ENCODE results near the gene NRAP.

NRAP gene

GRCh38 chr10:113663908-113664307 is at the start of gene NRAP:
Gene NRAP, minus strand, starts transcription at chr10:113664041. Its CDS starts 159 bp downstream, at chr10:113663882.
- DNase-seq (ENCODE audit: low read depth in 2 of 3, low spot score in 2 of 3), result no peak

- no peak for DNase-seq (ENCODE audit: low read depth in 2 of 3, low spot score in 2 of 3)
Measured at GRCh38 chr10:113713640-113713982, 49.8 kb upstream of the NRAP start.

- no peak for DNase-seq (ENCODE audit: low read depth in 2 of 3, low spot score in 2 of 3)
Measured at GRCh38 chr10:113712755-113713639, 49.2 kb upstream of the NRAP start.

GRCh38 chr10:113712024-113712423 is 48.2 kb upstream of the NRAP start:
- DNase-seq (ENCODE audit: low read depth in 2 of 3, low spot score in 2 of 3), result no peak

- no peak for DNase-seq (ENCODE audit: low read depth in 2 of 3, low spot score in 2 of 3)
Measured at GRCh38 chr10:113711142-113711541, 47.3 kb upstream of the NRAP start.

GRCh38 chr10:113709221-113709838 is 45.5 kb upstream of the NRAP start:
- DNase-seq (ENCODE audit: low read depth in 2 of 3, low spot score in 2 of 3), result no peak

- no peak for DNase-seq (ENCODE audit: low read depth in 2 of 3, low spot score in 2 of 3)
Measured at GRCh38 chr10:113708640-113709039, 44.8 kb upstream of the NRAP start.

GRCh38 chr10:113706623-113707022 is 42.8 kb upstream of the NRAP start:
- DNase-seq (ENCODE audit: low read depth in 2 of 3, low spot score in 2 of 3), result no peak

- no peak for DNase-seq (ENCODE audit: low read depth in 2 of 3, low spot score in 2 of 3)
Measured at GRCh38 chr10:113705344-113705652, 41.5 kb upstream of the NRAP start.

GRCh38 chr10:113704637-113705343 is 40.9 kb upstream of the NRAP start:
- DNase-seq (ENCODE audit: low read depth in 2 of 3, low spot score in 2 of 3), result no peak

GRCh38 chr10:113697595-113697994 is 33.8 kb upstream of the NRAP start:
- DNase-seq (ENCODE audit: low read depth in 2 of 3, low spot score in 2 of 3), result no peak

- DNase-seq (ENCODE audit: low read depth in 2 of 3, low spot score in 2 of 3), result no peak
Measured at GRCh38 chr10:113695691-113696090, 31.9 kb upstream of the NRAP start.

- DNase-seq (ENCODE audit: low read depth in 2 of 3, low spot score in 2 of 3), result no peak
Measured at GRCh38 chr10:113693348-113693747, 29.5 kb upstream of the NRAP start.

GRCh38 chr10:113692271-113692670 is 28.4 kb upstream of the NRAP start:
- no peak for DNase-seq (ENCODE audit: low read depth in 2 of 3, low spot score in 2 of 3)

GRCh38 chr10:113691381-113691780 is 27.5 kb upstream of the NRAP start:
- no peak for DNase-seq (ENCODE audit: low read depth in 2 of 3, low spot score in 2 of 3)

- DNase-seq (ENCODE audit: low read depth in 2 of 3, low spot score in 2 of 3), result no peak
Measured at GRCh38 chr10:113690749-113691148, 26.9 kb upstream of the NRAP start.

GRCh38 chr10:113689574-113689973 is 25.7 kb upstream of the NRAP start:
- DNase-seq (ENCODE audit: low read depth in 2 of 3, low spot score in 2 of 3), result no peak

GRCh38 chr10:113689057-113689456 is 25.2 kb upstream of the NRAP start:
- DNase-seq (ENCODE audit: low read depth in 2 of 3, low spot score in 2 of 3), result no peak

- no peak for DNase-seq (ENCODE audit: low read depth in 2 of 3, low spot score in 2 of 3)
Measured at GRCh38 chr10:113687037-113687436, 23.2 kb upstream of the NRAP start.

GRCh38 chr10:113686028-113686427 is 22.2 kb upstream of the NRAP start:
- DNase-seq (ENCODE audit: low read depth in 2 of 3, low spot score in 2 of 3), result no peak

GRCh38 chr10:113683300-113683699 is 19.5 kb upstream of the NRAP start:
- no peak for DNase-seq (ENCODE audit: low read depth in 2 of 3, low spot score in 2 of 3)

All from activated CD8-positive, alpha-beta memory T cell treated with anti-CD3 and anti-CD28 coated beads for 48 hours (primary cell).